CD4-positive, alpha-beta T cell (primary cell): ENCODE results near the gene EXPH5. TPM values are rescaled to one million over a fixed set of nuclear protein-coding genes. Genes with fewer than 3 reads are reported as not detected.

Experiments
- ATAC-seq: fragments of 200-7000 bp; cut with Tn5 transposase; one replicate; pipeline ENCODE4 v1.10.0; 2022; ENCODE audit warnings: mild to moderate bottlenecking; ENCODE audit not compliant: poor library complexity
- CTCF ChIA-PET: fragments of 350-600 bp; sonication (Branson Sonifier 250); formaldehyde crosslinking; loops from one replicate; lab custom pipeline; 2021; ENCODE audit warnings: antibody characterized with exemption, inconsistent platforms; lab: Charles Lee
- POLR2A ChIA-PET: fragments of 350-600 bp; sonication (Branson Sonifier 250); formaldehyde crosslinking; loops from one replicate; lab custom pipeline; 2021; ENCODE audit warnings: antibody characterized with exemption, inconsistent platforms; lab: Charles Lee
- DNase-seq, 14 experiments: peaks; one replicate each; pipeline ENCODE4 v3.0.0-alpha.2; 2013 to 2020; ENCODE audit warnings: mixed read lengths in 2 of 14
- H3K27ac ChIP-seq, 2 donors: one replicate each; pipeline versions ENCODE4 v1.5.1 to v1.7.0; 2013; ENCODE audit warnings: low read length in 2 of 2, low read depth in 1 of 2, mild to moderate bottlenecking in 1 of 2
- H3K27me3 ChIP-seq, 2 experiments: 1 replicate in 1 of 2; 2 replicates in 1 of 2; pipeline versions ENCODE4 v1.6.1 to v1.7.0; 2013; ENCODE audit warnings: low read length in 2 of 2, control low read depth in 1 of 2, mild to moderate bottlenecking in 1 of 2, moderate library complexity in 1 of 2; ENCODE audit not compliant: insufficient read depth in 2 of 2, control insufficient read depth in 1 of 2
- H3K36me3 ChIP-seq: one replicate; pipeline ENCODE4 v1.6.1; 2013; ENCODE audit warnings: low read length, control low read depth; ENCODE audit not compliant: insufficient read depth
- H3K4me1 ChIP-seq: one replicate; pipeline ENCODE4 v1.6.1; 2013; ENCODE audit warnings: low read length, control low read depth; ENCODE audit not compliant: insufficient read depth
- H3K4me3 ChIP-seq: one replicate; pipeline ENCODE4 v1.5.1; 2013; ENCODE audit warnings: mild to moderate bottlenecking, low read length, moderate library complexity
- H3K9me3 ChIP-seq, 2 experiments: 1 replicate in 1 of 2; 2 replicates in 1 of 2; pipeline versions ENCODE4 v1.6.1 to v1.7.0; 2013; ENCODE audit warnings: low read length in 2 of 2, mild to moderate bottlenecking in 2 of 2, control low read depth in 1 of 2, moderate library complexity in 1 of 2; ENCODE audit not compliant: control insufficient read depth in 1 of 2, insufficient read depth in 1 of 2
- H3K27ac Mint-ChIP-seq: one replicate; pipeline ENCODE4 v1.8.0; 2020; ENCODE audit warnings: mixed read lengths
- H3K27me3 Mint-ChIP-seq: one replicate; pipeline ENCODE4 v1.8.0; 2021; ENCODE audit warnings: mixed read lengths
- H3K36me3 Mint-ChIP-seq: one replicate; pipeline ENCODE4 v1.8.0; 2021; ENCODE audit warnings: low read depth, mixed read lengths
- H3K4me1 Mint-ChIP-seq: one replicate; pipeline ENCODE4 v1.8.0; 2021; ENCODE audit warnings: low read depth, mixed read lengths
- H3K4me3 Mint-ChIP-seq: one replicate; pipeline ENCODE4 v1.8.0; 2020; ENCODE audit warnings: mild to moderate bottlenecking, mixed read lengths
- H3K9me3 Mint-ChIP-seq: one replicate; pipeline ENCODE4 v1.8.0; 2020; ENCODE audit warnings: mixed read lengths
- intact Hi-C, 2 experiments: fragments of 100-400 bp; cut with DNase I in 1 of 2; cut with micrococcal nuclease in 1 of 2; formaldehyde crosslinking; loops; one replicate each; pipeline versions ENCODE4 v1.15.1 to v1.9.0; 2023 to 2025; cut with DNase I, micrococcal nuclease
- total RNA-seq, 174 experiments: library from RNA in 2 of 174; stranded (reverse) in 2 of 174; gene quantifications; one replicate each; pipeline ENCODE4 v1.2.3 and lab custom pipeline; 2021 to 2026
- TF ChIP-seq, protein P1 (sequence below): fragments of 200-600 bp; IDR thresholded peaks from one replicate; pipeline ENCODE4 v1.8.0; 2022; ENCODE audit warnings: antibody characterized with exemption, mild to moderate bottlenecking

EXPH5 gene
- total RNA-seq, 2 experiments from 2014 or later = 2.0 to 3.7 TPM

DNA sequence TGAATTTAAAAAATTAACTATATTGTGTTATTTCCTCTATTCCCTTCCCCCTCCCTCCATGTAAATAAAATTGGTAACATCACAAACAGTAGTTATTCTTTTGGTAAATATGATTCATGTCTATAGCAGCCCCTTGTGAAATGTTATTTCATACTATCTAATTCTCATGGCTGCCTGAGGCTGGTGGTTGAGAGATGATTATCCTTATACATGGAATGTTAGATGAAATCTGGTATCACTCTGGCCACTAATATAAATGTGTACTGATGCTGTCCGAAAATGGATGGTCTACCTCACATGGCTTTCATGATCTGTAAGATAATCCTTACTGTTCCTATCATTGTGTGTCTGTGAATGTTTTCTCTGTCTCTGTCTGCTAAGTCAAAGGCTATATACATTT, 25.0 kb upstream of the EXPH5 start:
- Mint-ChIP-seq H3K27ac (no peak overlapping the region), H3K36me3 (no peaks in the 10 kb centered on the region), H3K27me3 (peaks cover 15% of the 10 kb centered on the region), H3K9me3 (no peaks in the 10 kb centered on the region), H3K4me3 (no peak overlapping the region), H3K4me1 (no peaks in the 10 kb centered on the region)
- DNase-seq = no peak
- ATAC-seq = no peak
- H3K9me3 ChIP-seq = no peaks in the 10 kb centered on the region
- no peaks in the 10 kb centered on the region for H3K4me1 ChIP-seq
- no peak overlapping the region for H3K27ac ChIP-seq
- CTCF ChIA-PET = interaction anchor here (1.3 kb wide), 1 partner anchor 22 kb away, joined by 4 read pairs; no protein-coding TSS in a partner anchor
- H3K27me3 ChIP-seq = peaks cover 0 to 3% of the 10 kb centered on the region in 2 experiments
- intact Hi-C loops = no loop called here
- H3K4me3 ChIP-seq = no peak overlapping the region
- no peaks in the 10 kb centered on the region for H3K36me3 ChIP-seq
- POLR2A ChIA-PET = no interaction called here
- TF ChIP-seq, protein P1, sequence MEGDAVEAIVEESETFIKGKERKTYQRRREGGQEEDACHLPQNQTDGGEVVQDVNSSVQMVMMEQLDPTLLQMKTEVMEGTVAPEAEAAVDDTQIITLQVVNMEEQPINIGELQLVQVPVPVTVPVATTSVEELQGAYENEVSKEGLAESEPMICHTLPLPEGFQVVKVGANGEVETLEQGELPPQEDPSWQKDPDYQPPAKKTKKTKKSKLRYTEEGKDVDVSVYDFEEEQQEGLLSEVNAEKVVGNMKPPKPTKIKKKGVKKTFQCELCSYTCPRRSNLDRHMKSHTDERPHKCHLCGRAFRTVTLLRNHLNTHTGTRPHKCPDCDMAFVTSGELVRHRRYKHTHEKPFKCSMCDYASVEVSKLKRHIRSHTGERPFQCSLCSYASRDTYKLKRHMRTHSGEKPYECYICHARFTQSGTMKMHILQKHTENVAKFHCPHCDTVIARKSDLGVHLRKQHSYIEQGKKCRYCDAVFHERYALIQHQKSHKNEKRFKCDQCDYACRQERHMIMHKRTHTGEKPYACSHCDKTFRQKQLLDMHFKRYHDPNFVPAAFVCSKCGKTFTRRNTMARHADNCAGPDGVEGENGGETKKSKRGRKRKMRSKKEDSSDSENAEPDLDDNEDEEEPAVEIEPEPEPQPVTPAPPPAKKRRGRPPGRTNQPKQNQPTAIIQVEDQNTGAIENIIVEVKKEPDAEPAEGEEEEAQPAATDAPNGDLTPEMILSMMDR = no peak

DNA sequence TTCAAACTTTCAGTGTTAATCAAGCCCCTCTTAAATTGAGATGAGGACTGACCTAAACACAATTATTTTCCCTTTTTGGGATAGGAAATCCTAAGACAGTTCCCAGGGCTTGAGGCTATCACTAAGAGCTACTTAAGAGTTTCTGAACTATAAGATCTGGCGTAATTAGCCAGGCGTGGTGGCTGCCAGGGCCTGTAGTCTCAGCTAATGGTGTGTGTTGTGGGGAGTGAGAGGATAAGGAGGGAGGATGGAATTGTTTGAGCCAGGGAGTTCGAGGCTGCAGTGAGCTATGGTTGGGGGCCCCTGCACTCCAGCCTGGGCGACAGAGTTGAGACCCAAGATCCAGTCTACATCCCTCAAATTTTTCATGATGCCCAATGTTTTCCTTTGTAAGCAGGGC, 23.5 kb upstream of the EXPH5 start:
- Mint-ChIP-seq H3K4me1 (no peaks in the 10 kb centered on the region), H3K27ac (no peak overlapping the region), H3K27me3 (peaks cover 15% of the 10 kb centered on the region), H3K9me3 (no peaks in the 10 kb centered on the region), H3K4me3 (no peak overlapping the region), H3K36me3 (no peaks in the 10 kb centered on the region)
- ChIA-PET POLR2A (no interaction called here), CTCF (no interaction called here)
- intact Hi-C loops = no loop called here
- Histone ChIP-seq H3K36me3 (no peaks in the 10 kb centered on the region), H3K4me1 (no peaks in the 10 kb centered on the region), H3K9me3 (no peaks in the 10 kb centered on the region), H3K27ac (no peak overlapping the region), H3K27me3 (peaks cover 0 to 6% of the 10 kb centered on the region in 2 experiments), H3K4me3 (no peak overlapping the region)
- ATAC-seq (no peak), DNase-seq (no peak)
- TF ChIP-seq, protein P1 = no peak

DNA sequence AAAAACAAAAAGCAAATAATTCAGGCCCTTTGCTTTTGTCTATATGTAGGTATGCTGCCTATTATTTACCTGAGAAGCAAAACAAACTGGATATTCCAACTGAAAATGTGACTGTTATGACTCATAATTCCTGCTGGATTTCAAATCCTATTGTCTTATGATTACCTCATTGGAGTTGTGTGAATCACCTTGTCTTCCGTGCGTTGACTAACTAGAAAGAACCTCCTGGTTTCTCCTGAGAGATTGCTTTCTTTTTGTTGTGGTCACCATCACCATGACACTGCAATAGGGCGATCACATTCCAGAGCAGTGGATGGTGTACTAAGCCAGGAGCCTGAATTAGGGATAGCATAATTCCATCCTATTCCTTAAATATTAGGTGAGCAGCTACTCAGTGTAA, 23.0 kb upstream of the EXPH5 start:
- Mint-ChIP-seq H3K4me3 (no peak overlapping the region), H3K27ac (no peak overlapping the region), H3K27me3 (peaks cover 13% of the 10 kb centered on the region), H3K9me3 (no peaks in the 10 kb centered on the region), H3K36me3 (no peaks in the 10 kb centered on the region), H3K4me1 (no peaks in the 10 kb centered on the region)
- no peak overlapping the region for H3K4me3 ChIP-seq
- DNase-seq = no peak
- intact Hi-C loops = no loop called here
- H3K4me1 ChIP-seq = no peaks in the 10 kb centered on the region
- no peaks in the 10 kb centered on the region for H3K9me3 ChIP-seq
- H3K36me3 ChIP-seq = no peaks in the 10 kb centered on the region
- no peak for ATAC-seq
- CTCF ChIA-PET = no interaction called here
- H3K27ac ChIP-seq = no peak overlapping the region
- TF ChIP-seq, protein P1 = no peak
- peaks cover 0 to 6% of the 10 kb centered on the region in 2 experiments for H3K27me3 ChIP-seq
- POLR2A ChIA-PET = no interaction called here
